Calu3 (cell line): ENCODE results near the gene SRD5A1. TPM values are rescaled to one million over a fixed set of nuclear protein-coding genes. Genes with fewer than 3 reads are reported as not detected.
"Not testable (repeated sequence)": the region's sequence is repeated elsewhere in the genome, so short reads cannot be mapped to it uniquely, and the experiment has no call there.

Source experiments
- BruUV-seq: library from RNA; stranded (reverse); fragments of 400-500 nt; replicated peaks from 2 replicates; lab custom pipeline; 2021; lab: Mats Ljungman, UMichigan
- CTCF ChIA-PET: fragments of 300-600 bp; sonication (Branson Sonifier 250); formaldehyde crosslinking; loops from one replicate; lab custom pipeline; 2022; ENCODE audit warnings: antibody characterized with exemption; lab: Charles Lee
- DNase-seq: peaks from one replicate; pipeline ENCODE4 v3.0.0; 2022
- H3K27ac Mint-ChIP-seq: one replicate; pipeline ENCODE4 v1.8.0; 2022; ENCODE audit warnings: mixed read lengths; ENCODE audit not compliant: unreplicated experiment
- H3K27me3 Mint-ChIP-seq: one replicate; pipeline ENCODE4 v1.8.0; 2022; ENCODE audit warnings: mixed read lengths; ENCODE audit not compliant: unreplicated experiment
- H3K36me3 Mint-ChIP-seq: one replicate; pipeline ENCODE4 v1.8.0; 2022; ENCODE audit warnings: mild to moderate bottlenecking, moderate library complexity, mixed read lengths; ENCODE audit not compliant: insufficient read depth, unreplicated experiment
- H3K4me1 Mint-ChIP-seq: one replicate; pipeline ENCODE4 v1.8.0; 2022; ENCODE audit warnings: mild to moderate bottlenecking, low read depth, mixed read lengths; ENCODE audit not compliant: unreplicated experiment
- H3K4me3 Mint-ChIP-seq: one replicate; pipeline ENCODE4 v1.8.0; 2022; ENCODE audit warnings: mild to moderate bottlenecking, low read depth, moderate library complexity, mixed read lengths; ENCODE audit not compliant: unreplicated experiment
- H3K9me3 Mint-ChIP-seq: one replicate; pipeline ENCODE4 v1.8.0; 2022; ENCODE audit warnings: low read depth, mixed read lengths; ENCODE audit not compliant: unreplicated experiment
- CTCF ChIP-seq: fragments of 200-600 bp; IDR thresholded peaks from one replicate; pipeline ENCODE4 v1.8.0; 2022; ENCODE audit warnings: antibody characterized with exemption; ENCODE audit not compliant: unreplicated experiment
- intact Hi-C: fragments of 100-400 bp; cut with micrococcal nuclease; formaldehyde crosslinking; loops from one replicate; pipeline ENCODE4 v1.10.0; 2022; ENCODE audit not compliant: unreplicated experiment
- total RNA-seq: library from RNA; stranded (reverse); gene quantifications from 2 replicates; pipeline ENCODE4 v1.2.3, GENCODE V29; 2022

SRD5A1 gene
- total RNA-seq, 1 experiment from 2014 or later: 15.6 TPM

- H3K36me3 Mint-ChIP-seq: peaks cover 14% of the 10 kb centered on the region
- H3K27ac Mint-ChIP-seq: no peak overlapping the region
- DNase-seq: no peak
Measured at GRCh38 chr5:6638236-6638635, 5.0 kb downstream of the SRD5A1 start.

GRCh38 chr5:6642655-6643054 lies 9.4 kb downstream of the SRD5A1 start:
- no peaks in the 10 kb centered on the region for H3K36me3 Mint-ChIP-seq
- CTCF ChIA-PET: interaction anchor here (0.7 kb wide), 1 partner anchor 124 kb away, joined by 4 read pairs; no protein-coding TSS in a partner anchor
- H3K4me3 Mint-ChIP-seq: no peak overlapping the region
- intact Hi-C loops: no loop called here
- H3K27ac Mint-ChIP-seq: no peak overlapping the region
- no TSS peak for BruUV-seq
- no peaks in the 10 kb centered on the region for H3K27me3 Mint-ChIP-seq
- H3K4me1 Mint-ChIP-seq: peaks cover 14% of the 10 kb centered on the region
- TF ChIP-seq CTCF: no peak
- DNase-seq: no peak
- no peaks in the 10 kb centered on the region for H3K9me3 Mint-ChIP-seq

More at GRCh38 chr5:6638236-6638635, 5.0 kb downstream of the SRD5A1 start:
- H3K4me1 Mint-ChIP-seq: peaks cover 19% of the 10 kb centered on the region
- no peak for TF ChIP-seq CTCF
- intact Hi-C loops: no loop called here
- CTCF ChIA-PET: no interaction called here
- BruUV-seq: no TSS peak
- H3K9me3 Mint-ChIP-seq: no peaks in the 10 kb centered on the region
- no peaks in the 10 kb centered on the region for H3K27me3 Mint-ChIP-seq
- H3K4me3 Mint-ChIP-seq: no peak overlapping the region

- peaks cover 4% of the 10 kb centered on the region for H3K9me3 Mint-ChIP-seq
- BruUV-seq: no TSS peak
- no peaks in the 10 kb centered on the region for H3K27me3 Mint-ChIP-seq
- H3K4me1 Mint-ChIP-seq: peaks cover 26% of the 10 kb centered on the region
- H3K27ac Mint-ChIP-seq: no peak overlapping the region
- no peak for DNase-seq
- intact Hi-C loops: no loop called here
- H3K36me3 Mint-ChIP-seq: no peaks in the 10 kb centered on the region
- CTCF ChIA-PET: no interaction called here
- TF ChIP-seq CTCF: no peak
- H3K4me3 Mint-ChIP-seq: no peak overlapping the region
Measured at GRCh38 chr5:6644794-6645241, 11.6 kb downstream of the SRD5A1 start.

GRCh38 chr5:6645571-6646362 lies 12.5 kb downstream of the SRD5A1 start:
- H3K27me3 Mint-ChIP-seq, DNase-seq, H3K4me3 Mint-ChIP-seq, intact Hi-C loops, H3K27ac Mint-ChIP-seq, H3K36me3 Mint-ChIP-seq, H3K9me3 Mint-ChIP-seq, BruUV-seq, CTCF ChIA-PET: not testable (repeated sequence)
- peaks cover 31% of the 10 kb centered on the region for H3K4me1 Mint-ChIP-seq

- Mint-ChIP-seq H3K36me3 (no peaks in the 10 kb centered on the region), H3K4me3 (peak overlapping the region; percentile 47), H3K9me3 (peaks cover 4% of the 10 kb centered on the region), H3K4me1 (peaks cover 31% of the 10 kb centered on the region), H3K27ac (no peak overlapping the region), H3K27me3 (no peaks in the 10 kb centered on the region)
- CTCF ChIA-PET: no interaction called here
- TF ChIP-seq CTCF: no peak
- intact Hi-C loops: no loop called here
- DNase-seq: peak; percentile 29
- BruUV-seq: no TSS peak
Measured at GRCh38 chr5:6649186-6649585, 15.9 kb downstream of the SRD5A1 start.
